ENCODE results near the gene PSKH1. TPM values are rescaled to one million over a fixed set of nuclear protein-coding genes. Genes with fewer than 3 reads are reported as not detected.

PSKH1 gene
- total and polyA plus RNA-seq, 10 of the 15 experiments (the other 5 are each of a cell fraction or from before 2014, with no cell fraction given): 0.63 to 20.4 (median 7.8) TPM

DNA sequence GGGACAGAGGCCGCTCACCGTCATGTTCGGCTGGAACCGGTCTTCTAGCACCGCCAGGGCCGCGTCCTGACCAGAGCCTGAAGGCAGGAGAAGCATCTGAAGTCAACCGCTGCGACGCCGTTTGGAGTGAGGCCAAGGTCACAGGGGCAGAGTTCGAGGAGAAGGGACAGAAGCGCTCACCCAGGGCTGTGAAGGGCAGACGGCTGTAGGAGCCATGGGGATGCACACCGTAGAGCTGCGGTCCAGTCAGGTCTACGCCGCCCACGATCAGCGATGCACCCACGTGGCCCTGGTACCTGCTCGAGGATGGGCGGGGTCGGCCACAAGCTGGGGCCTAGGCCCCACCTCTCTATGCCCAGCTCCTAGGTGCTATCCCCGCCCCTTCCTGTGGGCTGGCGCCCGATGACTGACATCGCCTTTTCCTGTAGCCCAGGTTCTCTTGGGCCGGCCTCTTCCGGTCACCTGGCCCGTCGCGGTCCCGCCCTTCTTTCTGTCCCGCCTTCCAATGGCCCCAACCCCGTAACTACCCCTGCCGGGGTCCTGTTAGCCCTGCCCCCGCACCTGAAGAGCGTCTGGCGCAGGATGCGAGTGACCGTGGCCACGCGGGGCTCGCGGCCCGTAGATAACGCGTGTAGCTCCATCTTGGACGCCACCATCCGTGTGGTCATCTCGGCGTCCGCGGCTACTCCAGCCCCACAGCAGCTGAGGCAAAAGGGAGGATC is 42.5 kb downstream of the PSKH1 start (continued):
- no peak for TF ChIP-seq CEBPB (IDR thresholded peaks at IDR 0.05; ENCODE audit: borderline replicate concordance in 1 of 2, low read depth in 2 of 2, low read length in 2 of 2)
- TF ChIP-seq WRNIP1 (IDR thresholded peaks at IDR 0.05; ENCODE audit: borderline replicate concordance, low read depth, low read length): no peak
- no peak for TF ChIP-seq SMC3 (IDR thresholded peaks at IDR 0.05; ENCODE audit: borderline replicate concordance, low read length)
- TF ChIP-seq, protein P1, sequence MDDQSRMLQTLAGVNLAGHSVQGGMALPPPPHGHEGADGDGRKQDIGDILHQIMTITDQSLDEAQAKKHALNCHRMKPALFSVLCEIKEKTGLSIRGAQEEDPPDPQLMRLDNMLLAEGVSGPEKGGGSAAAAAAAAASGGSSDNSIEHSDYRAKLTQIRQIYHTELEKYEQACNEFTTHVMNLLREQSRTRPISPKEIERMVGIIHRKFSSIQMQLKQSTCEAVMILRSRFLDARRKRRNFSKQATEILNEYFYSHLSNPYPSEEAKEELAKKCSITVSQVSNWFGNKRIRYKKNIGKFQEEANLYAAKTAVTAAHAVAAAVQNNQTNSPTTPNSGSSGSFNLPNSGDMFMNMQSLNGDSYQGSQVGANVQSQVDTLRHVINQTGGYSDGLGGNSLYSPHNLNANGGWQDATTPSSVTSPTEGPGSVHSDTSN (IDR thresholded peaks at IDR 0.05; ENCODE audit: insufficient replicate concordance, low read depth, low read length): peak; percentile 93
- TF ChIP-seq ZNF274 (IDR thresholded peaks at IDR 0.05; ENCODE audit: insufficient read depth, insufficient read length): no peak
- TF ChIP-seq SUZ12 (IDR thresholded peaks at IDR 0.05; ENCODE audit: unreplicated experiment): no peak
- no peak for TF ChIP-seq IKZF2 (IDR thresholded peaks at IDR 0.05)
- TF ChIP-seq PAX5 (IDR thresholded peaks at IDR 0.05; ENCODE audit: borderline replicate concordance, low read depth, low read length): peak; percentile 7; the same call in 1 of the 2 replicates
- 0 out of 2 replicates have a peak, but pooled peaks have one; percentile 10 for TF ChIP-seq NFYB (IDR thresholded peaks at IDR 0.05; ENCODE audit: insufficient read depth, low read depth, low read length)
- peak; percentile 21; the same call in 1 of the 2 replicates for TF ChIP-seq IRF3 (IDR thresholded peaks at IDR 0.05)
- TF ChIP-seq RB1 (IDR thresholded peaks at IDR 0.05; ENCODE audit: borderline replicate concordance): peak; percentile 80; the same call in 1 of the 2 replicates
- TF ChIP-seq BRCA1 (IDR thresholded peaks at IDR 0.05; ENCODE audit: low read depth, low read length): no peak
- TF ChIP-seq ZNF687 (IDR thresholded peaks at IDR 0.05): no peak
- TF ChIP-seq NFXL1 (IDR thresholded peaks at IDR 0.05; ENCODE audit: borderline replicate concordance): no peak
- peak; percentile 57; the same call in 1 of the 2 replicates for TF ChIP-seq NKRF (conservative IDR thresholded peaks at IDR 0.05)
- TF ChIP-seq NR2F1 (conservative IDR thresholded peaks at IDR 0.05): peak; percentile 81
- no peak for TF ChIP-seq JUNB (IDR thresholded peaks at IDR 0.05)
- no peak; the same call in 2 of the 3 replicates for TF ChIP-seq POU2F2 (IDR thresholded peaks at IDR 0.05; ENCODE audit: borderline replicate concordance, low read depth, low read length)
- TF ChIP-seq ZNF384 (IDR thresholded peaks at IDR 0.05; ENCODE audit: borderline replicate concordance, low read depth, low read length): no peak
- TF ChIP-seq CREM (IDR thresholded peaks at IDR 0.05; ENCODE audit: low read depth): 0 out of 2 replicates have a peak, but pooled peaks have one; percentile 50
- peak; percentile 65; the same call in 1 of the 2 replicates for TF ChIP-seq CHD2 (IDR thresholded peaks at IDR 0.05; ENCODE audit: borderline replicate concordance, low read depth, low read length)
- no peak for TF ChIP-seq ASH2L (IDR thresholded peaks at IDR 0.05; ENCODE audit: borderline replicate concordance, low read depth)
